ENCODE results near the gene SMAD5.

Gene SMAD5

DNA sequence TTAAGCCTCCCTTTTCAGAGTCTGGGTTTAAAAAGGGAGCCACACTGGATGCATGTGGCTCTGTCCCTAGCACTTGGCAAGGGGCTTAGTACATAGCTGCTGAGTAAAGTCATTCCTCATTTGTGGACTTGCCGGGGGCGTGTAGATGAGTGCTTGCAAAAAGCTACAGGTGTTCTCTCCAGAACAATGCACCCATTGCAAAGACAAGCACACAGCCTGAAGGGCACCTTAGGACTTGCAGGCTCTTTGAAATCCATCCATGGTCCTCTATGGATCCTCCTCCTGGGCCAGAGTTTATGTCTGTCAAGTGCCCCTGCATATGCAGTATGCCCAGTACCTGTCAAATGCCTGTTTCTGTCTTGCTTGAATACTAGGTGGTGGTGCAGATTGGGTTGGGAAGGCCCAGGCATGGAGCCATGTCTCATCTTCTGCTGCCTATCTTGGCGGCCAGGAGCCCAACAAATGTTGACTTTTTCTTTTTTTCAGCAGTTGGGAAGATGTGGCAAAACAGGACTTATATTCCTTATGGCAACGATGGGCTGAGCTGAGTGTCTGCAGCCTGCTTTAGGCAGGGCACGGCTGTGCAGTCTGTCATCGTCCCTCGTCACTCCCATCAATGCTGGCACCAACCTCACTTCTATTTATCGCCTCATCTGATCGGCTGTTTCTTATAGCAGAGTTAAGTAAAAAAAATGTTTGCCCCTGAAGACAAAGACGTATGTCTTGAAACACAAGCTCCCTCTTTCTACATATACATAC is 78.8 kb downstream of the SMAD5 start:
- Histone ChIP-seq H2AFZ (ENCODE audit: low read depth) (no peak overlapping the region), H3K27ac (no peak overlapping the region), H3K9ac (no peak overlapping the region), H4K20me1 (ENCODE audit: insufficient read depth) (no peaks in the 10 kb centered on the region), H3K4me1 (ENCODE audit: low read depth, poor library complexity, severe bottlenecking) (no peaks in the 10 kb centered on the region), H3K4me2 (no peak overlapping the region), H3K79me2 (ENCODE audit: insufficient read depth, low read depth) (no peaks in the 10 kb centered on the region), H3K36me3 (ENCODE audit: insufficient read depth) (no peaks in the 10 kb centered on the region), H3K27me3 (ENCODE audit: insufficient read depth, low read depth) (no peaks in the 10 kb centered on the region), H3K4me3 (IDR thresholded peaks at IDR 0.05; ENCODE audit: insufficient read depth, low read depth, low read length) (no peak overlapping the region)
- no peak for TF ChIP-seq CTCF (conservative IDR thresholded peaks at IDR 0.05; ENCODE audit: low read depth, low read length)

- no peak overlapping the region for H2AFZ ChIP-seq (ENCODE audit: low read depth)
- H3K27me3 ChIP-seq (ENCODE audit: insufficient read depth, low read depth), result no peaks in the 10 kb centered on the region
- no peaks in the 10 kb centered on the region for H3K79me2 ChIP-seq (ENCODE audit: insufficient read depth, low read depth)
- no peak overlapping the region for H3K4me2 ChIP-seq
- H3K36me3 ChIP-seq (ENCODE audit: insufficient read depth), result no peaks in the 10 kb centered on the region
- no peak overlapping the region for H3K27ac ChIP-seq
- H3K9ac ChIP-seq, result no peak overlapping the region
- no peaks in the 10 kb centered on the region for H4K20me1 ChIP-seq (ENCODE audit: insufficient read depth)
- H3K4me1 ChIP-seq (ENCODE audit: low read depth, poor library complexity, severe bottlenecking), result no peaks in the 10 kb centered on the region
- no peak overlapping the region for H3K4me3 ChIP-seq (IDR thresholded peaks at IDR 0.05; ENCODE audit: insufficient read depth, low read depth, low read length)
- TF ChIP-seq CTCF (conservative IDR thresholded peaks at IDR 0.05; ENCODE audit: low read depth, low read length), result peak; percentile 93
These were observed 79.6 kb downstream of the SMAD5 start for GRCh38 chr5:136212252-136212721.

DNA sequence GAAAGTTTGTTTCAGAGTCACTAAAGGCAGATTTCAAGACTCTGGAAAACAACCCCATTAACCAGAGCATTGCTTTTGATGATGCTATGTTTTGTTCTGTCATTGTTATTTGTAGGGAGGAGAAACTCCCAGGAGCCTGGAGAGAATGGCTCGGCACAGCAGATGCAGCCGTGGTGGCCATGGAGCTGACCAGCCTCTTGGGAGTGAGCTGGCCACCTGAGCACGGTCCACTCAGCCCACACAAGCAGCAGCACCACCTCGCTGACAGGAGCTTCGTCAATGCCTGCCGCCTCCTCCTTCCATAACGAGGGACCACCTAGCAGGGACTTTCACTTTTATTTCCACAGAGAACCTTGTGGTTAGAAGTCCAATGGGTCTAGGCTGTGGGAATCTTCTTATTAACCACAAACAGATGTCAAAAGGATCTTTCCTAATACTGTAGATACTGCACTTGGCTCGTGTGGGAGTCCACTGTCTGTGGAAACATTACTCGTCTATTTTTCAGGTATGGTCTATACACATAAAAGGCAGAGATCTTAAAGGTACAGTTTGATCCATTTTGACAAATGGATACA is 81.4 kb downstream of the SMAD5 start:
- no peak overlapping the region for H3K9ac ChIP-seq
- no peaks in the 10 kb centered on the region for H3K36me3 ChIP-seq (ENCODE audit: insufficient read depth)
- H3K79me2 ChIP-seq (ENCODE audit: insufficient read depth, low read depth), result no peaks in the 10 kb centered on the region
- no peak overlapping the region for H3K4me2 ChIP-seq
- H3K27ac ChIP-seq, result no peak overlapping the region
- no peak overlapping the region for H2AFZ ChIP-seq (ENCODE audit: low read depth)
- no peak for TF ChIP-seq CTCF (conservative IDR thresholded peaks at IDR 0.05; ENCODE audit: low read depth, low read length)
- H3K27me3 ChIP-seq (ENCODE audit: insufficient read depth, low read depth), result no peaks in the 10 kb centered on the region
- no peak overlapping the region for H3K4me3 ChIP-seq (IDR thresholded peaks at IDR 0.05; ENCODE audit: insufficient read depth, low read depth, low read length)
- H3K4me1 ChIP-seq (ENCODE audit: low read depth, poor library complexity, severe bottlenecking), result no peaks in the 10 kb centered on the region
- H4K20me1 ChIP-seq (ENCODE audit: insufficient read depth), result no peaks in the 10 kb centered on the region

- Histone ChIP-seq H3K27ac (no peak overlapping the region), H3K4me2 (no peak overlapping the region), H3K79me2 (ENCODE audit: insufficient read depth, low read depth) (no peaks in the 10 kb centered on the region), H4K20me1 (ENCODE audit: insufficient read depth) (no peaks in the 10 kb centered on the region), H3K4me3 (IDR thresholded peaks at IDR 0.05; ENCODE audit: insufficient read depth, low read depth, low read length) (no peak overlapping the region), H3K4me1 (ENCODE audit: low read depth, poor library complexity, severe bottlenecking) (no peaks in the 10 kb centered on the region), H3K9ac (no peak overlapping the region), H3K27me3 (ENCODE audit: insufficient read depth, low read depth) (no peaks in the 10 kb centered on the region), H3K36me3 (ENCODE audit: insufficient read depth) (no peaks in the 10 kb centered on the region), H2AFZ (ENCODE audit: low read depth) (no peak overlapping the region)
- no peak for TF ChIP-seq CTCF (conservative IDR thresholded peaks at IDR 0.05; ENCODE audit: low read depth, low read length)
These were observed 83.2 kb downstream of the SMAD5 start for GRCh38 chr5:136215812-136216211.

Data from KMS-11 (cell line).